HepG2 (cell line): ENCODE results near the gene DYSF. TPM values are rescaled to one million over a fixed set of nuclear protein-coding genes. Genes with fewer than 3 reads are reported as not detected.
A peak's percentile ranks its signal among the peaks of the same experiment; 100 is the strongest.

Source experiments
- ARNT ChIP-seq: fragments of 450-650 bp; IDR thresholded peaks from 2 replicates; pipeline ENCODE4 v1.6.1; 2017
- BCL6 ChIP-seq: IDR thresholded peaks from 2 replicates; pipeline ENCODE4 v1.6.1; 2016; ENCODE audit warnings: missing genetic modification reagents, missing compliant biosample characterization
- ETV6 ChIP-seq: sonication (generic); formaldehyde crosslinking; conservative IDR thresholded peaks from 2 replicates; pipeline ENCODE4 v1.4.0; 2020; ENCODE audit warnings: missing genetic modification reagents
- HNRNPLL ChIP-seq: fragments of 200-400 bp; formaldehyde crosslinking; IDR thresholded peaks from 2 replicates; pipeline ENCODE4 v1.6.1; 2017; ENCODE audit warnings: mild to moderate bottlenecking, low read depth, low read length; ENCODE audit not compliant: poor library complexity, severe bottlenecking
- HOXA3 ChIP-seq: sonication (generic); formaldehyde crosslinking; IDR thresholded peaks from 2 replicates; pipeline ENCODE4 v1.5.0; 2020; ENCODE audit warnings: missing genetic modification reagents
- SOX5 ChIP-seq: IDR thresholded peaks from 2 replicates; pipeline ENCODE4 v1.6.1; 2016; ENCODE audit warnings: borderline replicate concordance
- SOX6 ChIP-seq, 2 experiments: fragments of 450-650 bp in 1 of 2; sonication (generic) in 1 of 2; formaldehyde crosslinking in 1 of 2; IDR thresholded peaks; 2 replicates each; pipeline versions ENCODE4 v1.4.0 to v1.6.1; 2017 to 2020; ENCODE audit warnings: antibody characterized with exemption in 1 of 2, mild to moderate bottlenecking in 1 of 2, missing genetic modification reagents in 1 of 2
- ZNF547 ChIP-seq: sonication (generic); formaldehyde crosslinking; IDR thresholded peaks from 2 replicates; pipeline ENCODE4 v1.5.1; 2020; ENCODE audit warnings: mild to moderate bottlenecking, missing genetic modification reagents
- ZNF556 ChIP-seq: sonication (generic); formaldehyde crosslinking; IDR thresholded peaks from 2 replicates; pipeline ENCODE4 v1.4.0; 2020; ENCODE audit warnings: mild to moderate bottlenecking, missing genetic modification reagents, borderline replicate concordance
- polyA plus RNA-seq, 8 experiments: library from polyadenylated mRNA; depleted of rRNA in 3 of 8; stranded (reverse) in 7 of 8; unstranded in 1 of 8; fragments of >200 nt; fragmentation: Illumina TruSeq in 4 of 8; extraction: Trizol in 4 of 8; gene quantifications; 2 replicates each; pipeline versions ENCODE4 v1.2.1 to v1.2.3, GENCODE V29; 2011 to 2016; ENCODE audit warnings: low read depth in 4 of 8, missing spikeins in 1 of 8, mixed read lengths in 1 of 8; ENCODE audit not compliant: insufficient read depth in 1 of 8
- total RNA-seq, 5 experiments: library from RNA; depleted of rRNA; stranded (reverse); fragments of >200 nt; fragmentation: Illumina TruSeq; extraction: Trizol; gene quantifications; 2 replicates each; pipeline ENCODE4 v1.2.3, GENCODE V29; 2016; ENCODE audit warnings: low read depth in 1 of 5
- TF ChIP-seq, protein P1 (sequence below): sonication (generic); formaldehyde crosslinking; IDR thresholded peaks from 2 replicates; pipeline ENCODE4 v1.4.0; 2020; ENCODE audit warnings: missing genetic modification reagents
- TF ChIP-seq, protein P2 (sequence below), 2 experiments: IDR thresholded peaks; 2 replicates each; pipeline ENCODE4 v1.6.1; 2011 to 2012; ENCODE audit warnings: low read length in 2 of 2, borderline replicate concordance in 1 of 2, low read depth in 1 of 2, mild to moderate bottlenecking in 1 of 2, moderate library complexity in 1 of 2
- TF ChIP-seq, protein P3 (sequence below): sonication (generic); formaldehyde crosslinking; IDR thresholded peaks from 2 replicates; pipeline ENCODE4 v1.5.0; 2020; ENCODE audit warnings: missing genetic modification reagents
- TF ChIP-seq, protein P4 (sequence below): sonication (generic); formaldehyde crosslinking; IDR thresholded peaks from 2 replicates; pipeline ENCODE4 v1.4.0; 2020; ENCODE audit warnings: missing genetic modification reagents

DYSF gene
- total and polyA plus RNA-seq, 2 of the 13 experiments (the other 11 are each of a cell fraction or from before 2014, with no cell fraction given), result 0.15 to 2.4 TPM

DNA sequence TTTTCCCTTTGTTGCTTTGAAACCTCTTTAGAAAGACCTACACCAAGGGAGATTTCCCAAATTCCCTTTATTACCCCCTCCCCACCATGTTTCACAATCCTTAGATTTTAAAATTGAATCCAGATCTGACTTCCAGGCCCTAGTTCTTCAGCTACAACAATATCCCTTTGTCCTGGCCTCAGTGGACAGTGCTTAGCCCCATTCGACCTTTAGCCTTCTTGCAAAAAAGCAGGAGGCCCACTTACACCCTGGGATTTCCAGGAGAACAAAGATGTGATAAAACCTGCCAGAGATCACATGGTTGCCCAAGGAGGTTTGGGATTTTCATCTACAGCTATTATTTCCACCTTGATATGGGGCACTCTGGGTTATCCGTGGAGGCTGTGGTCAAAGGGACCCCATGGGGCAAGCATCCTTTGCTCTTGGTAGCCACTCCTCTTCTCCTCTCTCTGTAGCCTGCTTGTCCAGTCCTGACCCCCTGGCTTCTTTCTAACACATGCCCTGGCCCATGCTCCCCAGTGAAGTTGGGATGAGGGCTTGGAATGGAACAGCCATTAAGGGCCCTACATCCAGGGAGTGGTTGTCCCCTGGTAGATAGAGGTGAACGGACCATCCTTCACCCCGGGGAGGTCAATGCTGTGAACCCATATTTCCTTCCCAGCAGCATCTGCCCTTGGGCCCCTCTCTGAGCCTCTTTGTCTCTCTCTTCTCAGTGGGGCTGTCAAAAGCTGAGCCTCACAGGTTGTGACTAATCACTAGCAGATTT lies 267.4 kb downstream of the DYSF start (continued):
- TF ChIP-seq, protein P1, sequence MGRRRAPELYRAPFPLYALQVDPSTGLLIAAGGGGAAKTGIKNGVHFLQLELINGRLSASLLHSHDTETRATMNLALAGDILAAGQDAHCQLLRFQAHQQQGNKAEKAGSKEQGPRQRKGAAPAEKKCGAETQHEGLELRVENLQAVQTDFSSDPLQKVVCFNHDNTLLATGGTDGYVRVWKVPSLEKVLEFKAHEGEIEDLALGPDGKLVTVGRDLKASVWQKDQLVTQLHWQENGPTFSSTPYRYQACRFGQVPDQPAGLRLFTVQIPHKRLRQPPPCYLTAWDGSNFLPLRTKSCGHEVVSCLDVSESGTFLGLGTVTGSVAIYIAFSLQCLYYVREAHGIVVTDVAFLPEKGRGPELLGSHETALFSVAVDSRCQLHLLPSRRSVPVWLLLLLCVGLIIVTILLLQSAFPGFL (CRISPR knock-in tag), result no peak
- no peak for TF ChIP-seq HNRNPLL
- TF ChIP-seq, protein P2, sequence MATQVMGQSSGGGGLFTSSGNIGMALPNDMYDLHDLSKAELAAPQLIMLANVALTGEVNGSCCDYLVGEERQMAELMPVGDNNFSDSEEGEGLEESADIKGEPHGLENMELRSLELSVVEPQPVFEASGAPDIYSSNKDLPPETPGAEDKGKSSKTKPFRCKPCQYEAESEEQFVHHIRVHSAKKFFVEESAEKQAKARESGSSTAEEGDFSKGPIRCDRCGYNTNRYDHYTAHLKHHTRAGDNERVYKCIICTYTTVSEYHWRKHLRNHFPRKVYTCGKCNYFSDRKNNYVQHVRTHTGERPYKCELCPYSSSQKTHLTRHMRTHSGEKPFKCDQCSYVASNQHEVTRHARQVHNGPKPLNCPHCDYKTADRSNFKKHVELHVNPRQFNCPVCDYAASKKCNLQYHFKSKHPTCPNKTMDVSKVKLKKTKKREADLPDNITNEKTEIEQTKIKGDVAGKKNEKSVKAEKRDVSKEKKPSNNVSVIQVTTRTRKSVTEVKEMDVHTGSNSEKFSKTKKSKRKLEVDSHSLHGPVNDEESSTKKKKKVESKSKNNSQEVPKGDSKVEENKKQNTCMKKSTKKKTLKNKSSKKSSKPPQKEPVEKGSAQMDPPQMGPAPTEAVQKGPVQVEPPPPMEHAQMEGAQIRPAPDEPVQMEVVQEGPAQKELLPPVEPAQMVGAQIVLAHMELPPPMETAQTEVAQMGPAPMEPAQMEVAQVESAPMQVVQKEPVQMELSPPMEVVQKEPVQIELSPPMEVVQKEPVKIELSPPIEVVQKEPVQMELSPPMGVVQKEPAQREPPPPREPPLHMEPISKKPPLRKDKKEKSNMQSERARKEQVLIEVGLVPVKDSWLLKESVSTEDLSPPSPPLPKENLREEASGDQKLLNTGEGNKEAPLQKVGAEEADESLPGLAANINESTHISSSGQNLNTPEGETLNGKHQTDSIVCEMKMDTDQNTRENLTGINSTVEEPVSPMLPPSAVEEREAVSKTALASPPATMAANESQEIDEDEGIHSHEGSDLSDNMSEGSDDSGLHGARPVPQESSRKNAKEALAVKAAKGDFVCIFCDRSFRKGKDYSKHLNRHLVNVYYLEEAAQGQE (IDR thresholded peaks at IDR 0.05; ENCODE audit: borderline replicate concordance in 1 of 2, low read depth in 1 of 2, low read length in 2 of 2), result no peak
- TF ChIP-seq, protein P3, sequence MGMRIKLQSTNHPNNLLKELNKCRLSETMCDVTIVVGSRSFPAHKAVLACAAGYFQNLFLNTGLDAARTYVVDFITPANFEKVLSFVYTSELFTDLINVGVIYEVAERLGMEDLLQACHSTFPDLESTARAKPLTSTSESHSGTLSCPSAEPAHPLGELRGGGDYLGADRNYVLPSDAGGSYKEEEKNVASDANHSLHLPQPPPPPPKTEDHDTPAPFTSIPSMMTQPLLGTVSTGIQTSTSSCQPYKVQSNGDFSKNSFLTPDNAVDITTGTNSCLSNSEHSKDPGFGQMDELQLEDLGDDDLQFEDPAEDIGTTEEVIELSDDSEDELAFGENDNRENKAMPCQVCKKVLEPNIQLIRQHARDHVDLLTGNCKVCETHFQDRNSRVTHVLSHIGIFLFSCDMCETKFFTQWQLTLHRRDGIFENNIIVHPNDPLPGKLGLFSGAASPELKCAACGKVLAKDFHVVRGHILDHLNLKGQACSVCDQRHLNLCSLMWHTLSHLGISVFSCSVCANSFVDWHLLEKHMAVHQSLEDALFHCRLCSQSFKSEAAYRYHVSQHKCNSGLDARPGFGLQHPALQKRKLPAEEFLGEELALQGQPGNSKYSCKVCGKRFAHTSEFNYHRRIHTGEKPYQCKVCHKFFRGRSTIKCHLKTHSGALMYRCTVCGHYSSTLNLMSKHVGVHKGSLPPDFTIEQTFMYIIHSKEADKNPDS (CRISPR knock-in tag), result no peak
- TF ChIP-seq HOXA3 (CRISPR knock-in tag), result no peak
- TF ChIP-seq ZNF556 (CRISPR knock-in tag), result no peak
- TF ChIP-seq ETV6 (CRISPR knock-in tag), result no peak
- peak; percentile 22; the same call in 1 of the 2 replicates for TF ChIP-seq BCL6 (CRISPR knock-in tag)
- TF ChIP-seq ARNT, result no peak
- TF ChIP-seq SOX5 (CRISPR knock-in tag), result peak; percentile 68; the same call in 1 of the 2 replicates
- no peak for TF ChIP-seq SOX6 (IDR thresholded peaks at IDR 0.05)
- TF ChIP-seq SOX6 (CRISPR knock-in tag; IDR thresholded peaks at IDR 0.05), result peak; percentile 76
- no peak for TF ChIP-seq ZNF547 (CRISPR knock-in tag)
- TF ChIP-seq, protein P4, sequence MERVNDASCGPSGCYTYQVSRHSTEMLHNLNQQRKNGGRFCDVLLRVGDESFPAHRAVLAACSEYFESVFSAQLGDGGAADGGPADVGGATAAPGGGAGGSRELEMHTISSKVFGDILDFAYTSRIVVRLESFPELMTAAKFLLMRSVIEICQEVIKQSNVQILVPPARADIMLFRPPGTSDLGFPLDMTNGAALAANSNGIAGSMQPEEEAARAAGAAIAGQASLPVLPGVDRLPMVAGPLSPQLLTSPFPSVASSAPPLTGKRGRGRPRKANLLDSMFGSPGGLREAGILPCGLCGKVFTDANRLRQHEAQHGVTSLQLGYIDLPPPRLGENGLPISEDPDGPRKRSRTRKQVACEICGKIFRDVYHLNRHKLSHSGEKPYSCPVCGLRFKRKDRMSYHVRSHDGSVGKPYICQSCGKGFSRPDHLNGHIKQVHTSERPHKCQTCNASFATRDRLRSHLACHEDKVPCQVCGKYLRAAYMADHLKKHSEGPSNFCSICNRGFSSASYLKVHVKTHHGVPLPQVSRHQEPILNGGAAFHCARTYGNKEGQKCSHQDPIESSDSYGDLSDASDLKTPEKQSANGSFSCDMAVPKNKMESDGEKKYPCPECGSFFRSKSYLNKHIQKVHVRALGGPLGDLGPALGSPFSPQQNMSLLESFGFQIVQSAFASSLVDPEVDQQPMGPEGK (CRISPR knock-in tag), result 0 out of 2 replicates have a peak, but pooled peaks have one; percentile 24
